ENCODE results near the gene ABHD17B.

DNA sequence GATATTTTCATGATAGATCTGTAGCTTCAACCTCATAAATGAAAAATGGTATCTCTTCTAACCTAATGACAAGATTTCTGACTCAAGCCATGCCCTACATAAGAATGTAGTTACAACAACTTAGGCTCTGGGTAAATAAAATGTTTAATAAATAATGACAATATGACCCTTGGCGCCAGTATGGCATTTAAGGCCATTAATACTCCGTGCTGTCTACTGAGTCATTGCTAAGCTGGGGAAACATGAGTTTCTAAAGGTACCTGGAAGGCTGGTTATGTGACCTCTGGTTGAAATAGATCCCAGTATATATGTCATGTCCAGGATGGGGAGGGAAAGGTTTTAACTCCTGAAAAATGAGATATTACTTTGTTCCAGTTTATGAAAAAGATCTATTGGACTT lies 84.7 kb downstream of the ABHD17B start:
- TF ChIP-seq POLR2A (IDR thresholded peaks at IDR 0.05; ENCODE audit: low read length), result no peak
- TF ChIP-seq GATA1 (IDR thresholded peaks at IDR 0.05; ENCODE audit: low read depth, low read length), result no peak
